GM12801 (cell line): ENCODE results near the gene TNFRSF13B.

ENCODE experiments used
- TF ChIP-seq, protein P1 (sequence below): IDR thresholded peaks from one replicate; pipeline ENCODE4 v1.5.1; 2011; ENCODE audit warnings: control low read depth; ENCODE audit not compliant: insufficient read length; ENCODE audit errors: extremely low read depth

Gene TNFRSF13B

DNA sequence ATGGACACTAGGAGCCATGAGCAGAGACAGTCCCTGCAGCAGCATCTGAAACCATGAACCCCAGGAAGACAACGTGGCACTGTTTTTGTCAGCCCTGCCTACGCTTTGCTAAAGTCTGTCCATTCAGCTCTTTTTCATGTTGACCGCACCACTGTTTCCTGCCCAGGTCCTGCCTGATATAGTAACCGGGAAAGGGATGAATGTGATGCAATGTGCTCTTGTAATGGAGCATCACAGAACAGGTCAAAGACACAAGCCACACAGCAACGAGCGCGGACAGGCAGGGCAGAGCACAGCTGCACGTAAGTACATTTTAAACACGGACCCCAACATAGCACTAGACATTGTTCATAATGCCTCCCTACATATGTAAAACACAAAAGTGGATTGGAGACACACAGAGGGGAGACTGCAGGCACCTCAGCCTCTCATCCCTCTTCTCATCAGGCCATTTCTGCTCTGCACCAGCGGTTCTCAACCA, 16.9 kb upstream of the TNFRSF13B start:
- TF ChIP-seq, protein P1, sequence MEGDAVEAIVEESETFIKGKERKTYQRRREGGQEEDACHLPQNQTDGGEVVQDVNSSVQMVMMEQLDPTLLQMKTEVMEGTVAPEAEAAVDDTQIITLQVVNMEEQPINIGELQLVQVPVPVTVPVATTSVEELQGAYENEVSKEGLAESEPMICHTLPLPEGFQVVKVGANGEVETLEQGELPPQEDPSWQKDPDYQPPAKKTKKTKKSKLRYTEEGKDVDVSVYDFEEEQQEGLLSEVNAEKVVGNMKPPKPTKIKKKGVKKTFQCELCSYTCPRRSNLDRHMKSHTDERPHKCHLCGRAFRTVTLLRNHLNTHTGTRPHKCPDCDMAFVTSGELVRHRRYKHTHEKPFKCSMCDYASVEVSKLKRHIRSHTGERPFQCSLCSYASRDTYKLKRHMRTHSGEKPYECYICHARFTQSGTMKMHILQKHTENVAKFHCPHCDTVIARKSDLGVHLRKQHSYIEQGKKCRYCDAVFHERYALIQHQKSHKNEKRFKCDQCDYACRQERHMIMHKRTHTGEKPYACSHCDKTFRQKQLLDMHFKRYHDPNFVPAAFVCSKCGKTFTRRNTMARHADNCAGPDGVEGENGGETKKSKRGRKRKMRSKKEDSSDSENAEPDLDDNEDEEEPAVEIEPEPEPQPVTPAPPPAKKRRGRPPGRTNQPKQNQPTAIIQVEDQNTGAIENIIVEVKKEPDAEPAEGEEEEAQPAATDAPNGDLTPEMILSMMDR, result no peak

DNA sequence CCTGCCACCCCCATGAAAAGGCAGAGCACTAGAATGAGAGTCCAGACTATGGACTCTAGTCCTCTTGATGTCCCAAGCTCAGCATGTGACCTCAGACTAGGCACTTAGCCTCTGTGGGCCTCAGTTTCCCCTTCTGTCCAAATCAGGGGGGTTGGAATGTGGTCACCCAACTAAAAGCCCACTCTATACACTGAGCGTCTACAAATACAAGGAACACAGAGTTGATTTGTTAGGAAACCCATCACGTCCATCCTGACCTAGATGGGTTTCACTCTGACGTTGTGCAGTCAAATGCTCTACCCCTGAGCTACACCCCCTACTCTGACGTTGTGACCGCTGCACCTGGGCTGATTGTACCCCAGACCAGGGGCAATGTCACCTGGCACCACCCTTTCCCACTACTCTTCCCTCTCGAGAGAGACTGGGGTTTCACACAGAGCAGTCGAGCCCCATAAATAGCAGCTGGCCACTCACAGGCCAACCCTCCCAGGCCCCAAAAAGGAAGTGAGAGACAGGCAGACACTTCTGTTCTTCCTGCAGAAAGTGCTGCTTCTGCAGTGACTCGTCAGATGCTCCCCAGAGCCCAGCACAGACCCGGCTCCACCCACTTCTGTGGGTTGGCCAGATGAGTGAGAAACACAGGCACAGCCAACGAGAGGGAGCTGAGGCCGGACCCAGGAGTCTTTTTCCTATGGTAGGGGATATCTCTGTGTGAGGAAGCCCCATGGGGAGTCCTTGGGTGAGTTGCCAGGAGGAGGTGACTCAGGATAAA, 16.1 kb upstream of the TNFRSF13B start:
- TF ChIP-seq, protein P1, result no peak

DNA sequence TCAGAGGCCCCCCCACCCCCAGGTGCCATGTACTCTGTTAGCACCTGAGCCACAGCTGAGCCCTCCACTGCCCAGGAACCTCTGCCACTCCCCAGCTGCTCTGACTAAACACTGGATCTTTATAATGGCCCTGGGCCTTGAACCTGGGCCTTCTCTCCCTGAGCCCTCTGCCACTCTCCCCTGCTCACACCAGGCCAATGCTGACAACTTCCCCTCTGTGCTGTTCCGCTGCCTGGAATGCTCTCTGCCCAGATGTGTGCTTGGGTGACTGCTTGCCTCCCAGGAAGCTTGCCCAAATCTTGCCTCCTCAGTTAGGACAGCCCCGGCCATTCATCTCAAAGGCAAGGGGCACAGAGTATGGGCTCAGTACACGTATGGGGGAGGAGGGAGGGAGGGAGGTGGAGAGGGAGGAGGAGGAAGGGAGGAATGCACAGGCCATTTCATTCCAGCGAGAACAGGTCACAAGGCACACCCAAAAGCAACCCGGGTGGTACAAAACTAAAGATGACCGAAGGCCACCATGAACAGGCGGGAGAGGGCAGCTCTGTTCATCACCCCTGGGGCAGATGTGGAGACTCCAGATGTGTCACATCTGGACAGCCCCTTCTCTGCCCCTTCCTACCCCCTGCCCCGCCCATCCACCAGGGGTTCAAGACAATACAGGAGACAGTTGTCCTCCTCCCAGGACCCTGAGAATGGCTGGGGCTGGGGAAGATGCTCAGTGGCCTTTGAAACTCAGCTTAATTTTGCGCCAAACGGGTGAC, 15.3 kb upstream of the TNFRSF13B start:
- TF ChIP-seq, protein P1, result no peak

DNA sequence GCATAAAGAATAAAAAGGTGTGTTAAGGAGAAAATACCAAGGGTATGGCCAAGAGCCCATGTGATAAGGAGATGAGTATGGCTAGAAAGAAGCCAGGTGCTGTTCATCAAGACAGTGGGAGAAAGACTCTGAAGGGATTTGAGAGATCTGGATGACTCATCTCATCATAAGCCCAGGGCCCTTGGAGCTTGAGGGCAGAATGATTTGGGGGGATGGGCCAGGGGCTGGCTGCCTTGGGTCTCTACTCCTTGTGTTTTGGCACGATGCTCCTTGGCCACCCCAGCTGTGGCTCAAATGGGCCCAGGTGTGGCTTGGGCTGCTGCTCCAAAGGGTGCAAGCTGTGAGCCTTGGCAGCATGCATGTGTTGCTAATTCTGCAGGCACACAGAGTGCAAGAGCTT, 14.5 kb upstream of the TNFRSF13B start:
- TF ChIP-seq, protein P1, result no peak

DNA sequence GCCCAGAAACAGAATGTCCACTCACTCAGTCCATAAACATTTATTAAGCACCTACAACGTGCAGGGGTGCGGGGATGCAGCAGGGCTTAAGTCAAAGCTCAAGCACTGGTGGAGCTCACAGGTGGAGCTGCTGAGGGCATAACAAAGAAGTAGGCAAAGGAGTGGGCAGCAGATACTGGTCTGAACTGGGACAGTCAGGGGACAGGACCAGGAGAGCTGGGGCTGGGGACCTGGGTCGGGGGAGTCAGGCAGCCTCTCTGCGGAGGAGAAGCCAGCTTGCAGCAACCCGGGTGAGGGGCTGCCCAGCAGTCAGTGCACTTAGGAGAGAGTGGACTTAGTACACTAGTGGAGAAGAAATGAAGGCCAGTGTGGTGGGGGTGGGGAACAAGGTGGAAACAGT, 10.0 kb upstream of the TNFRSF13B start:
- TF ChIP-seq, protein P1, result no peak

DNA sequence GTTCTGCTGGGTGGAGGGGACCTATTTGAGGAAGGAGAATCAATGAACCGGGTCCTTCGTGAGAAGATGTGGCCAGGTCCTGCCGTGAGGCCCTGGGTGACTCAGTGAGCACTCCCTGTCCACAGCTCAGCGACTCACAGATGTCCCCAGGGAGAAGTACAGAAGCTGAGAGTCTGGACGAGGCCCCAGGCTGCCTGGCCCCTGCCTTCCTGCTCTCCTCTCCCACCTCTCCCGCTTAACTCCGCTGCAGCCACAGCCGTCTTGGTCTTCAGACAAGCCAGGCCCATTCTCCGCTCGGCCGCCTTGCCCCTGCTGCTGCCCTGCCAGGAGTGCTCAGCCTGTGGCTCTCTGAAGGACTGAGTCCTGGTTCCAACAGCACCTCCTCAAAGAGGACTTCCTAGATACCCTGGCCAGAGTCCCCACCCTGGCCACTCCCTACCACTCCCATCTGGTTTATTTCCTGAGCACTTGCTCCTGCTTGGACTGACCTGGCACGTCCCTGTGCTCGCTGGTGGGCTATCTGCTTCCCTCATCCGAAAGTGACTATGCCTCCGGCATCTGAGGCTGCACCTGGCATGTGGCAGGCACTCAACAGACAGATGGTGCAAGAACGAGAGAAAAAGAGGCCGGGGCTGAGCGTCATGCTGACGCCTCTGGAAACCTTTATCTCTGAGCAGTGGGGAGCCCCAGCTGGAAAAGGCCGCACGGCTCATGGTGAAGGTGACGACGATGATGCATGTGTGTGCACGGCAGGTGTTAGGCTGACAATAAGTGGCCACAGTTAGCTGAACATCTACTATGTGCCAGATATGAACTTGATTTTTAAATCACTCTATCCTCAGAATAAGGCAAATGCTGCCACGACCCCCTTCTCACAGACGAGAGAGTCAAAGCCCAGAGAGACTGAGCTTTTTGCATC, 9.2 kb upstream of the TNFRSF13B start:
- TF ChIP-seq, protein P1, result no peak

DNA sequence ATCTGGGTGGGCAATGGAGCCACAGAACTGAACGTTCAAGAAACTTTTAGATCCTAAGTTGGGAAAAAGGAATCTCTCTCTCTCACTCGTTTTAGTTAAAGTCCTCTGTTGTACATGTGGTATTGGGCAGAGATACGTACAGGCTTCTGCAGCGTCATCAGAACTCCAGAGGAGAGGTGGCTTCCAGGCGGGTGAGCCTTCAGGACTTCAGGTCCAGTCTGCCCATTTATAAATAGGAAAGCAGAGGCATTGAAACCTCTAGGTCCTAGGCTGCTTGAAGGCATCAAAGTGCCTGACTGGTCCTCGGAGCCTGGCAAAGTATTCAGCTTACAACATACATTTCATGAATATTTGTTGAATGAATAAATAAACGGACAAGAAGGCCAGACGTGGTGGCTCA, 8.1 kb upstream of the TNFRSF13B start:
- TF ChIP-seq, protein P1, result no peak
